Right lobe of liver (tissue), 6 donors: Measurements from ENCODE around the gene RGS1. TPM values are rescaled to one million over a fixed set of nuclear protein-coding genes. Genes with fewer than 3 reads are reported as not detected.

Experiments used
- ATAC-seq, 4 donors: fragments of 200-7000 bp; cut with Tn5 transposase; one replicate each; pipeline ENCODE4 v1.9.1; 2020; ENCODE audit warnings: mild to moderate bottlenecking in 4 of 4, moderate library complexity in 4 of 4
- DNase-seq, 3 donors: peaks; one replicate each; pipeline ENCODE4 v3.0.0-alpha.2; 2020
- H3K27ac ChIP-seq, 3 donors: fragments of 200-600 bp; one replicate each; pipeline ENCODE4 v1.8.0; 2022
- H3K27me3 ChIP-seq, 2 donors: fragments of 200-600 bp; one replicate each; pipeline ENCODE4 v1.8.0; 2022
- H3K36me3 ChIP-seq, 4 donors: fragments of 200-600 bp; sonication (generic) in 1 of 4; one replicate each; pipeline versions ENCODE4 v1.5.1 to v1.8.0; 2017 to 2022; ENCODE audit warnings: control low read depth in 1 of 4
- H3K4me1 ChIP-seq, 4 donors: fragments of 200-600 bp; sonication (generic) in 1 of 4; one replicate each; pipeline versions ENCODE4 v1.5.1 to v1.8.0; 2017 to 2022; ENCODE audit warnings: control low read depth in 1 of 4
- H3K4me3 ChIP-seq, 3 donors: fragments of 200-600 bp; one replicate each; pipeline ENCODE4 v1.8.0; 2022
- H3K9me3 ChIP-seq, 4 donors: fragments of 200-600 bp; sonication (generic) in 1 of 4; one replicate each; pipeline versions ENCODE4 v1.5.1 to v1.8.0; 2017 to 2022; ENCODE audit warnings: control low read depth in 1 of 4
- POLR2A ChIP-seq: fragments of 450-650 bp; IDR thresholded peaks from one replicate; pipeline ENCODE4 v1.6.1; 2017; ENCODE audit warnings: antibody characterized with exemption, mild to moderate bottlenecking
- WGBS: methylation state at CpG from one replicate; pipeline ENCODE4 v1.1.6; 2018; ENCODE audit warnings: low coverage, low lambda C conversion rate; ENCODE audit not compliant: insufficient coverage; ENCODE audit errors: missing lambda C conversion rate; 5-methylcytosine and 5-hydroxymethylcytosine counted together
- intact Hi-C, 2 donors: fragments of 100-400 bp; cut with DNase I; formaldehyde crosslinking; loops; one replicate each; pipeline versions ENCODE4 v1.11.2 to v1.14.1; 2022
- total RNA-seq, 6 experiments: library from RNA; depleted of rRNA in 2 of 6; stranded (reverse); fragments of >200 nt in 2 of 6; fragmentation: NEBNext Ultra II Directional in 3 of 6; extraction: Animal tissue kit (Norgen Biotek cat#: 25700) in 3 of 6; gene quantifications; one replicate each; pipeline versions ENCODE4 v1.1.0 to v1.2.4, GENCODE V29; 2016 to 2023
- TF ChIP-seq, protein P1 (sequence below), 4 donors: fragments of 200-600 bp in 3 of 4; fragments of 450-650 bp in 1 of 4; IDR thresholded peaks; one replicate each; pipeline versions ENCODE4 v1.5.1 to v1.8.0; 2016 to 2022; ENCODE audit warnings: antibody characterized with exemption in 4 of 4, mild to moderate bottlenecking in 2 of 4
- donor health status: DM: no; HTN: yes; CAD: no.
- donor health status: DM: no; HTN: no; CAD: no.
- donor health status: DM: no; HTN: no; CAD: no.
- donor health status: DM: no; HTN: yes; CAD: no.
- donor health status: DM: no; HTN: yes; CAD: no.

The RGS1 gene
- total RNA-seq, 6 experiments from 2014 or later = 2.6 to 29.8 (median 9.5) TPM

DNA sequence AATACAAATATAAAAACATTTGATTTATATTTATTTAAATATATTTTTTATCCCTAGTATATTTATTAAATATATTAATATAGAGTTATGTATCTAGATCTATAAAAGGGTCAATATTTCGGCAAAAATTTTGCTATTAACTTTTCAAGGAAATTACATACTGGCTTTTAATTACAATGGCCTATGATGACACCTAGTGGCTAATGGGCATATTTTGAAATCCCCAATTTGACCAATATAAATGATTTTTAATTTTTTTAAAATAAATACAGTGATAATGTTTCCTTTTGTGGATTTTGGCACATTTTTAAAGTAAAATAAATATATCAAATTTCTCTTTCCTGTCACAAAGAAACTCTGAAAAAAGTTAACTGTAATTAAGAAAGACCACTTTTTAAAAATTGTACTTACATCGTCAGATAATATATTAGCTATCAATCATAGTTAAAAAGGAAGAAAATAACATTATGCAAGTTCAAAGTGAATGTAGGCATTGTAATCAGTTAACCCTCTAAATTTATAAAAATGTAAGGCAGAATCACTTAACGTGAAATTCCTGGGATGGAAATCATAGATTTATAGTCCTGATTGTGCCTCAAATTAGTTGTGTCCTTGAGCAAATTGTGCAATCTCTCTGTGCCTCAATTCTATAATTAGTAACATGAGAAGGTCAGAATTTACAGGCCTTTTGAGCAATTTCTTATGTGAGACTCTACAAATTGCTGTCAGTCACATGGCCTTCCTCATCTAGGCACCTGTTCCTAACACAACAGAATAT is 34.7 kb downstream of the RGS1 start:
- Histone ChIP-seq H3K27me3 (no peaks in the 10 kb centered on the region), H3K4me3 (no peak overlapping the region), H3K4me1 (no peaks in the 10 kb centered on the region), H3K9me3 (no peaks in the 10 kb centered on the region), H3K27ac (no peak overlapping the region), H3K36me3 (no peaks in the 10 kb centered on the region)
- peak in 2 of 4 donors; percentile 30 to 53 for ATAC-seq
- intact Hi-C loops = no loop called here
- TF ChIP-seq, protein P1, sequence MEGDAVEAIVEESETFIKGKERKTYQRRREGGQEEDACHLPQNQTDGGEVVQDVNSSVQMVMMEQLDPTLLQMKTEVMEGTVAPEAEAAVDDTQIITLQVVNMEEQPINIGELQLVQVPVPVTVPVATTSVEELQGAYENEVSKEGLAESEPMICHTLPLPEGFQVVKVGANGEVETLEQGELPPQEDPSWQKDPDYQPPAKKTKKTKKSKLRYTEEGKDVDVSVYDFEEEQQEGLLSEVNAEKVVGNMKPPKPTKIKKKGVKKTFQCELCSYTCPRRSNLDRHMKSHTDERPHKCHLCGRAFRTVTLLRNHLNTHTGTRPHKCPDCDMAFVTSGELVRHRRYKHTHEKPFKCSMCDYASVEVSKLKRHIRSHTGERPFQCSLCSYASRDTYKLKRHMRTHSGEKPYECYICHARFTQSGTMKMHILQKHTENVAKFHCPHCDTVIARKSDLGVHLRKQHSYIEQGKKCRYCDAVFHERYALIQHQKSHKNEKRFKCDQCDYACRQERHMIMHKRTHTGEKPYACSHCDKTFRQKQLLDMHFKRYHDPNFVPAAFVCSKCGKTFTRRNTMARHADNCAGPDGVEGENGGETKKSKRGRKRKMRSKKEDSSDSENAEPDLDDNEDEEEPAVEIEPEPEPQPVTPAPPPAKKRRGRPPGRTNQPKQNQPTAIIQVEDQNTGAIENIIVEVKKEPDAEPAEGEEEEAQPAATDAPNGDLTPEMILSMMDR (IDR thresholded peaks at IDR 0.05) = peak; percentile 55 to 73 (median 63)
- TF ChIP-seq POLR2A = no peak
- no peak for DNase-seq
- 57% methylated on average over 3 of the region's 3 CpGs for WGBS

DNA sequence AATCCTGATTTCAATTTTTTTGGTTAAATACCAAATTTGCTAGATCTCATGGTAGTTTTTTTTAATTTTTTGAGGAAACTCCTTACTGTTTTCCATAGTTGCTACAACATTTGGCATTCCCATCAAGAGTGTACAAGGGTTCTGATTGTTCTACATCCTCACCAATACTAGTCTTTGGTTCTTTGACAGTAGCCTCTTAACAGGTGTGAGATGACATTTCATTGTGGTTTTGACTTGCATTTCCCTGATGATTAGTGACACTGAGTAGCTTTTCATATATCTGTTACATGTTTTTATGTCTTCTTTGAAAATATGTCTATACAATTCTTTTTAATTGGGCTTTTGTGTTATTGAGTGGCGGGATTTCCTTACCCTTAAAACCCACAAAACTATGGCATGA is 39.5 kb downstream of the RGS1 start:
- Histone ChIP-seq H3K36me3 (no peaks in the 10 kb centered on the region), H3K27me3 (no peaks in the 10 kb centered on the region), H3K27ac (no peak overlapping the region), H3K9me3 (no peaks in the 10 kb centered on the region), H3K4me1 (no peaks in the 10 kb centered on the region), H3K4me3 (no peak overlapping the region)
- 100% methylated on average over 1 of the region's 1 CpG for WGBS
- intact Hi-C loops = no loop called here
- TF ChIP-seq POLR2A = no peak
- TF ChIP-seq, protein P1 (IDR thresholded peaks at IDR 0.05) = no peak
- no peak for DNase-seq
- no peak for ATAC-seq

DNA sequence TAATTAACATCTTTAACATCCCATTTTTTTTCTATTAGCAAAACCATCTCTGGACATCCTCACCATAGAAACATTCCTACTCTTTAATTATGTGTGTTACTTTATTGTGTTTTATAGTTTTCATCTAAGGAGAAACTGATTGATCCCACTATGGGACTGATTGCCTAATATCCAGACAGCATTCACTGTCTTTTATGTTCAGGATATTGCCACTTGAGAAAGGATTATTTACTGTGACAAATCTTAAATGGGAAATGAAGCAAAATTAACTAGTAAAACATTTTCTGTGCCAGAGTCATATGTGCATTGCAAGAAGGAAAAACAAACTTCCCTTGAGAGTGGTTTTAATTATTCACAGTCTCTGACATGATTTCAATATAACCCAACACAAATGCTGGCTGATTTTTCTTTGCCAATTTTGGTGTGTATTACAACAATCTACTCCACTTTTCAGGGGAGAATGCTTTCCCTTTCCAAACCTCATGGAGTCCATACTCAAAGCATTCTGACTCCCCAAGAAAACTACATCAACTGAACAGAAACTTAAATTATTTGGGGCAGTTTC is 44.6 kb downstream of the RGS1 start:
- H3K27me3 ChIP-seq = no peaks in the 10 kb centered on the region
- intact Hi-C loops = no loop called here
- ATAC-seq = no peak
- TF ChIP-seq, protein P1 (IDR thresholded peaks at IDR 0.05) = no peak
- no peak for TF ChIP-seq POLR2A
- H3K36me3 ChIP-seq = no peaks in the 10 kb centered on the region
- DNase-seq = no peak
- no peak overlapping the region for H3K27ac ChIP-seq
- no peak overlapping the region for H3K4me3 ChIP-seq
- H3K9me3 ChIP-seq = no peaks in the 10 kb centered on the region
- no peaks in the 10 kb centered on the region for H3K4me1 ChIP-seq

DNA sequence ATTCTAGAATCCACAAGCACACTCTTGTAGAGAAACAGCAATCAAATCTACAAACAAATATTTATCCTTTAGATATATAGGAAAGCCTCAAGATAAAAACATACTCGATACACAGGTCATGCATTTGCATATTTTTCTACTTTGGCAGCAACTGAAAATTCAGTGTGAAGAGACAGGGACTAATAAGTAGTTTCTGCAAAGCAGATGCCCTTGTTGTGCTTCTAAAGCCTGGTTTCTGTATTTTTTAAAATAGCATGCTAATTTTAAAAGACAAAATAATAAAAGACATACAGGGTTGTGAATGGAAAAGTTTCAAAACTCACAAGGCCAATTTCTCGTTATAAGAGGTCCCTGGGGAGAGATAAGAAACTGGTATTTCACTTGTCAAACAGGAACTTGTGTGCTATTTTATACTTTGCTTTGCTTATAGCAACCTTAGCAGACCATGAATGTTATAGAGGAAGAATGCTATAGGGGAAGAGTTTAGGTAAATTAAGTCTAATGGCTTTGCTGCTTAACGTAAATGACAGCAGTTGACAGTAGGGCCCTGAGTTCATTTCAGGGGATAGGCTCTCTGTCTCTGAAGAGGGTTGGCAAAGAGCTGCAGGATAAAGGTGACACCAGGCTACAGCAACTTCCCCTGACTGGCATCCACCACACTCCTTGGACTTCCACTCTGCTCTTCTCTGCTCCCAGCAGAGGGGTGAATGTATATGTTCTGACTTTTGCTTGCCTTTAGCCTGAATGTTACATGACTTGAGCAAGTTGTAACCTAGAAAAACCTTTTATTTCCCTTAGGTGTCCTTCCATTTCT is 51.0 kb downstream of the RGS1 start:
- H3K27ac ChIP-seq = no peak overlapping the region
- H3K9me3 ChIP-seq = no peaks in the 10 kb centered on the region
- 62% methylated on average over 2 of the region's 3 CpGs for WGBS
- intact Hi-C loops = no loop called here
- no peak overlapping the region for H3K4me3 ChIP-seq
- H3K27me3 ChIP-seq = no peaks in the 10 kb centered on the region
- TF ChIP-seq POLR2A = no peak
- TF ChIP-seq, protein P1 (IDR thresholded peaks at IDR 0.05) = no peak
- peaks cover 0 to 24% (median 6%) of the 10 kb centered on the region in 4 donors for H3K4me1 ChIP-seq
- DNase-seq (no peak), ATAC-seq (no peak)
- H3K36me3 ChIP-seq = no peaks in the 10 kb centered on the region
